ENCODE measurements around the gene FBF1. TPM values are rescaled to one million over a fixed set of nuclear protein-coding genes. Genes with fewer than 3 reads are reported as not detected.

Gene FBF1
- total and polyA plus RNA-seq, 2 donors (not counting 3 experiments of a cell fraction or from before 2014, with no cell fraction given): 4.9 to 9.4 TPM

GRCh38 chr17:75925103-75925502 is 15.7 kb downstream of the FBF1 start:
- Histone ChIP-seq H3K27ac (ENCODE audit: insufficient read depth, low read depth, low read length) (no peak overlapping the region), H3K4me2 (ENCODE audit: insufficient read depth, low read length) (no peak overlapping the region), H4K20me1 (replicated peaks; ENCODE audit: control insufficient read depth, extremely low read depth, insufficient read depth, low read length) (no peaks in the 10 kb centered on the region), H3K36me3 (ENCODE audit: control insufficient read depth in 2 of 2, extremely low read depth in 1 of 2, insufficient read depth in 2 of 2, low read length in 2 of 2) (no peaks in the 10 kb centered on the region), H2AFZ (ENCODE audit: low read depth, low read length) (no peak overlapping the region), H3K4me3 (replicated peaks in 1 of 3; ENCODE audit: insufficient read depth in 1 of 3, low read depth in 1 of 3, low read length in 3 of 3) (no peak overlapping the region), H3K9ac (replicated peaks; ENCODE audit: extremely low read depth, insufficient read depth, low read length) (no peak overlapping the region), H3K79me2 (ENCODE audit: control insufficient read depth, insufficient read depth, low read length) (no peaks in the 10 kb centered on the region), H3K27me3 (ENCODE audit: control insufficient read depth in 2 of 2, insufficient read depth in 2 of 2, low read length in 2 of 2) (no peaks in the 10 kb centered on the region), H3K4me1 (ENCODE audit: control insufficient read depth, extremely low read depth, insufficient read depth, low read length) (no peaks in the 10 kb centered on the region), H3K9me1 (replicated peaks; ENCODE audit: control insufficient read depth, extremely low read depth, insufficient read depth, low read length) (no peaks in the 10 kb centered on the region), H3K9me3 (replicated peaks; ENCODE audit: control insufficient read depth, insufficient read depth, low read length) (no peaks in the 10 kb centered on the region)
- POLR2A ChIA-PET: no interaction called here
- DNase-seq (ENCODE audit: low read depth, low spot score) (no peak), FAIRE-seq (no peak)
- TF ChIP-seq MAX (IDR thresholded peaks at IDR 0.05; ENCODE audit: insufficient read depth, insufficient read length) (no peak), POLR2AphosphoS5 (IDR thresholded peaks at IDR 0.05; ENCODE audit: insufficient read depth, low read depth, low read length) (no peak), MYC (IDR thresholded peaks at IDR 0.05; ENCODE audit: low read depth, low read length) (no peak), GATA2 (IDR thresholded peaks at IDR 0.05; ENCODE audit: insufficient read depth, insufficient read length, low read depth, low read length) (no peak), JUN (IDR thresholded peaks at IDR 0.05; ENCODE audit: borderline replicate concordance, insufficient read depth, insufficient read length, low read depth) (no peak), POLR2A (IDR thresholded peaks at IDR 0.05; ENCODE audit: low read depth, low read length) (no peak), CTCF (IDR thresholded peaks at IDR 0.05; ENCODE audit: extremely low read depth in 1 of 2, insufficient read depth in 1 of 2, low read depth in 1 of 2, low read length in 2 of 2) (no peak), EZH2 (IDR thresholded peaks at IDR 0.05; ENCODE audit: borderline replicate concordance, low read depth, low read length, severe bottlenecking) (no peak), FOS (IDR thresholded peaks at IDR 0.05; ENCODE audit: borderline replicate concordance, insufficient read depth, low read length) (no peak)
- intact Hi-C loops (cut with micrococcal nuclease) (no loop called here), dilution Hi-C loops (cut with MboI; ENCODE audit: extremely low pct_ligation_motif_present, low sequenced_read_pairs) (no loop called here)
- no TSS peak for BruUV-seq (replicated peaks)
- CTCF ChIA-PET: interaction anchor here (1.2 to 1.8 kb wide), 3 partner anchors 9 to 76 kb away, joined by 3 to 8 read pairs (median 6); partner anchors contain the start of gene CDK3

All from endothelial cell of umbilical vein (primary cell).